K562 (cell line): ENCODE measurements around the gene CRYBG2. TPM values are rescaled to one million over a fixed set of nuclear protein-coding genes. Genes with fewer than 3 reads are reported as not detected.

Experiments
- ATAC-seq: fragments of 200-7000 bp; cut with Tn5 transposase; 3 replicates; pipeline ENCODE4 v1.9.1; 2020; ENCODE audit warnings: moderate library complexity
- BruUV-seq: library from RNA; stranded (reverse); fragments of 400-500 nt; replicated peaks from 2 replicates; lab custom pipeline; 2021; lab: Mats Ljungman, UMichigan
- CTCF ChIA-PET: fragments of 300-600 bp; formaldehyde crosslinking; extraction: SDS; loops from one replicate; lab custom pipeline; 2021; ENCODE audit warnings: low intra/inter-chr PET ratio; lab: Yijun Ruan, JAX
- POLR2A ChIA-PET: fragments of 300-600, 350-650 bp; sonication (Branson Sonifier 250); formaldehyde crosslinking; extraction: SDS; loops from one replicate; lab custom pipeline; 2021; ENCODE audit warnings: antibody characterized with exemption, inconsistent platforms; lab: Yijun Ruan, JAX
- DNase-seq, 4 experiments: peaks; one replicate each; pipeline versions ENCODE4 v3.0.0 to v3.0.0-alpha.2; 2011 to 2018; ENCODE audit warnings: low spot score in 3 of 4, mixed read lengths in 3 of 4; ENCODE audit errors: extremely low read depth in 1 of 4
- FAIRE-seq: peaks from 2 replicates; lab custom pipeline; 2011; peaks lifted over from hg19 to GRCh38; lab: Jason Lieb, UNC
- H2AFZ ChIP-seq: 2 replicates; pipeline ENCODE4 v1.6.0; 2011; ENCODE audit warnings: low read depth, low read length, control low read depth, inconsistent platforms
- H3K27ac ChIP-seq: fragments of 200-600 bp; 3 replicates; pipeline ENCODE4 v1.8.0; 2011; ENCODE audit warnings: low read depth, mild to moderate bottlenecking, control low read depth, inconsistent platforms, low read length, moderate library complexity, mixed read lengths; ENCODE audit errors: extremely low read depth
- H3K27me3 ChIP-seq, 2 experiments: fragments of 300-600 bp in 1 of 2; 2 replicates in 1 of 2; 3 replicates in 1 of 2; pipeline versions ENCODE4 v1.6.0 to v1.8.0; 2011; ENCODE audit warnings: inconsistent platforms in 2 of 2, low read length in 2 of 2, mild to moderate bottlenecking in 1 of 2, mixed read lengths in 1 of 2, moderate library complexity in 1 of 2; ENCODE audit not compliant: control insufficient read depth in 2 of 2, insufficient read depth in 2 of 2
- H3K36me3 ChIP-seq: fragments of 300-600 bp; 3 replicates; pipeline ENCODE4 v1.8.0; 2011; ENCODE audit warnings: mild to moderate bottlenecking, low read length, inconsistent platforms; ENCODE audit not compliant: control insufficient read depth, insufficient read depth
- H3K4me1 ChIP-seq, 2 experiments: fragments of 200-600 bp in 1 of 2; replicated peaks in 1 of 2; 2 replicates in 1 of 2; 3 replicates in 1 of 2; pipeline versions ENCODE4 v1.5.1 to v1.8.0; 2011; ENCODE audit warnings: inconsistent platforms in 2 of 2, low read length in 2 of 2, mild to moderate bottlenecking in 1 of 2, mixed read lengths in 1 of 2, moderate library complexity in 1 of 2; ENCODE audit not compliant: control insufficient read depth in 2 of 2, insufficient read depth in 2 of 2
- H3K4me2 ChIP-seq: 2 replicates; pipeline ENCODE4 v1.6.1; 2011; ENCODE audit warnings: low read length, control low read depth, inconsistent platforms, mixed read lengths; ENCODE audit not compliant: insufficient read depth
- H3K4me3 ChIP-seq: fragments of 200-600 bp; sonication (generic), shearing (Covaris generic); 2 replicates; pipeline ENCODE4 v1.5.1; 2016; ENCODE audit warnings: control low read depth, inconsistent platforms
- H3K79me2 ChIP-seq: fragments of 200-600 bp; 3 replicates; pipeline ENCODE4 v1.8.0; 2011; ENCODE audit warnings: low read length, inconsistent platforms; ENCODE audit not compliant: control insufficient read depth, insufficient read depth
- H3K9ac ChIP-seq, 2 experiments: 2 replicates each; pipeline versions ENCODE4 v1.6.0 to v1.6.1; 2011; ENCODE audit warnings: low read depth in 2 of 2, low read length in 2 of 2, control low read depth in 1 of 2, inconsistent platforms in 1 of 2, mild to moderate bottlenecking in 1 of 2, mixed read lengths in 1 of 2; ENCODE audit not compliant: insufficient read depth in 1 of 2
- H3K9me1 ChIP-seq: one replicate; pipeline ENCODE4 v1.6.0; 2011; ENCODE audit warnings: inconsistent platforms, mild to moderate bottlenecking, low read length, moderate library complexity; ENCODE audit not compliant: control insufficient read depth, insufficient read depth
- H3K9me3 ChIP-seq: replicated peaks from 2 replicates; pipeline ENCODE4 v1.5.1; 2011; ENCODE audit warnings: low read depth, low read length, inconsistent platforms; ENCODE audit not compliant: control insufficient read depth, insufficient read depth
- H4K20me1 ChIP-seq: replicated peaks from 2 replicates; pipeline ENCODE4 v1.6.1; 2011; ENCODE audit warnings: low read length, inconsistent platforms, mixed read lengths; ENCODE audit not compliant: control insufficient read depth, insufficient read depth
- BHLHE40 ChIP-seq: IDR thresholded peaks from 2 replicates; pipeline ENCODE4 v1.6.1; 2011; ENCODE audit warnings: low read length, improper control_type of control experiment
- CEBPB ChIP-seq: fragments of 450-650 bp; IDR thresholded peaks from 2 replicates; pipeline ENCODE4 v1.6.1; 2016; ENCODE audit warnings: missing genetic modification characterization, missing compliant biosample characterization
- FOXA3 ChIP-seq, 2 experiments: fragments of 450-650 bp in 1 of 2; sonication (generic) in 1 of 2; formaldehyde crosslinking; IDR thresholded peaks in 1 of 2; conservative IDR thresholded peaks in 1 of 2; 2 replicates each; pipeline versions ENCODE4 v1.4.0 to v1.8.0; 2020 to 2022; ENCODE audit warnings: mild to moderate bottlenecking in 2 of 2, missing genetic modification reagents in 1 of 2
- KHSRP ChIP-seq: fragments of 450-650 bp; IDR thresholded peaks from 2 replicates; pipeline ENCODE4 v1.6.1; 2017
- NBN ChIP-seq: fragments of 450-650 bp; IDR thresholded peaks from 2 replicates; pipeline ENCODE4 v1.6.1; 2016; ENCODE audit warnings: low read depth, mild to moderate bottlenecking
- PTBP1 ChIP-seq: fragments of 200-400 bp; formaldehyde crosslinking; IDR thresholded peaks from 2 replicates; pipeline ENCODE4 v1.6.1; 2017; ENCODE audit warnings: low read depth, low read length
- TCF7 ChIP-seq: sonication (generic); IDR thresholded peaks from 2 replicates; pipeline ENCODE4 v1.6.1; 2016; ENCODE audit warnings: antibody characterized with exemption, borderline replicate concordance
- XRCC5 ChIP-seq: fragments of 200-400 bp; formaldehyde crosslinking; IDR thresholded peaks from 2 replicates; pipeline ENCODE4 v1.6.1; 2017; ENCODE audit warnings: low read depth, mild to moderate bottlenecking, low read length
- ZNF695 ChIP-seq: fragments of 450-650 bp; formaldehyde crosslinking; IDR thresholded peaks from 2 replicates; pipeline ENCODE4 v1.4.0; 2020; ENCODE audit warnings: mild to moderate bottlenecking, moderate library complexity
- WGBS: fragments of 100-300 bp; shearing (Covaris generic); methylation state at CpG from one replicate; pipeline ENCODE4 v1.1.6; 2016; ENCODE audit warnings: low coverage, mixed read lengths; ENCODE audit not compliant: insufficient coverage; ENCODE audit errors: missing lambda C conversion rate; 5-methylcytosine and 5-hydroxymethylcytosine counted together
- in situ Hi-C: fragments of 300-500 bp; cut with MboI; formaldehyde crosslinking; loops from 4 replicates; pipeline ENCODE4 v1.15.0; 2018; ENCODE audit warnings: inconsistent platforms, mixed read lengths
- intact Hi-C: fragments of 100-400 bp; cut with micrococcal nuclease; formaldehyde crosslinking; loops from 2 replicates; pipeline ENCODE4 v1.14.2; 2022
- polyA plus RNA-seq, 8 experiments: library from polyadenylated mRNA; depleted of rRNA in 4 of 8; stranded (reverse) in 5 of 8; unstranded in 3 of 8; fragments of >200 nt; fragmentation: Nextera tagmentation in 2 of 8; fragmentation: Illumina TruSeq in 1 of 8; extraction: Ambion mirVana in 2 of 8; extraction: Trizol in 1 of 8; gene quantifications; 2 replicates each; pipeline versions ENCODE4 v1.2.1 to v1.2.3, GENCODE V29; 2011 to 2014; ENCODE audit warnings: inconsistent platforms in 1 of 8, missing spikeins in 1 of 8
- total RNA-seq, 7 experiments: library from RNA; depleted of rRNA in 6 of 7; stranded (reverse); fragments of >200 nt in 6 of 7; fragmentation: Illumina TruSeq in 2 of 7; extraction: Trizol in 2 of 7; gene quantifications; 2 replicates each; pipeline versions ENCODE4 v1.2.1 to v1.2.3, GENCODE V29; 2011 to 2021; ENCODE audit warnings: low replicate concordance in 1 of 7
- TF ChIP-seq, protein P1 (sequence below): fragments of 450-650 bp; IDR thresholded peaks from 2 replicates; pipeline ENCODE4 v1.6.1; 2016; ENCODE audit warnings: low read depth
- TF ChIP-seq, protein P2 (sequence below), 2 experiments: fragments of 450-650 bp; IDR thresholded peaks; 2 replicates each; pipeline ENCODE4 v1.6.1; 2016
- TF ChIP-seq, protein P3 (sequence below): fragments of 250-450 bp; sonication (Bioruptor Pico); IDR thresholded peaks from 2 replicates; pipeline ENCODE4 v1.8.0; 2022; ENCODE audit warnings: moderate library complexity, mild to moderate bottlenecking, inconsistent platforms

The CRYBG2 gene
- total and polyA plus RNA-seq, 9 of the 15 experiments (the other 6 are each of a cell fraction or from before 2014, with no cell fraction given), result 0.39 to 8.5 (median 3.7) TPM

DNA sequence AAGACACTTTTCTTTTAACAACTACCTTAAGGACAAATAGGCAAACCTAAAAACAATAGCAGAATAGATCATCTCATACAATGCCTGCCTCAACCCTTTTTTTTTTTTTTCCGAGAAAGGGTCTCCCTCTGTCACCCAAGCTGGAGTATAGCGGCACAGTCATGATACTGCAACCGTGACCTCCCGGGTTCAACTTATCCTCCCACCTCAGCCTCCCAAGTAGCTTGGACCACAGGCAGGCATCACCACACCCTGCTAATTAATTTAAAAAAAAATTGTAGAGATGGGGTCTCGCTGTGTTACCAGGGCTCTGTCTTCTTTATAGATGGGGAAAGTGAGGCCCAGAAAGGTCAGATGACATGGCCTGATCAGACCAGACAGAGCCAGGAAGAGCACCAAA, 66.1 kb downstream of the CRYBG2 start:
- ChIA-PET CTCF (interaction anchor here (4.2 kb wide), 1 partner anchor 34 kb away, joined by 29 read pairs; no protein-coding TSS in a partner anchor), POLR2A (interaction anchor here (1.0 to 2.0 kb wide), 5 partner anchors 11 to 122 kb away, joined by 3 to 10 read pairs (median 6); partner anchors contain the start of gene CD52)
- Histone ChIP-seq H3K4me1 (peaks cover 70 to 87% of the 10 kb centered on the region in 2 experiments), H3K9me3 (no peaks in the 10 kb centered on the region), H3K4me2 (peak overlapping the region; percentile 40), H3K36me3 (peaks cover 12% of the 10 kb centered on the region; the same call in 1 of the 3 replicates), H3K4me3 (no peak overlapping the region), H3K9me1 (no peaks in the 10 kb centered on the region), H3K9ac (peak overlapping the region in 1 of 2 experiments; percentile 42; a peak in 3 of 4 replicates), H3K27me3 (no peaks in the 10 kb centered on the region), H3K79me2 (no peaks in the 10 kb centered on the region), H2AFZ (no peak overlapping the region), H3K27ac (peak overlapping the region; percentile 69), H4K20me1 (no peaks in the 10 kb centered on the region)
- WGBS, result 40% methylated on average over 5 of the region's 5 CpGs
- ATAC-seq (no peak), FAIRE-seq (no peak), DNase-seq (peak in 1 of 4 experiments; percentile 14)
- intact Hi-C loops (loop anchor here (1.0 kb wide), 1 partner anchor 75 kb away; no protein-coding TSS in a partner anchor), in situ Hi-C loops (loop anchor here (5.0 kb wide), 1 partner anchor 34 kb away; no protein-coding TSS in a partner anchor)
- no TSS peak for BruUV-seq
- TF ChIP-seq, protein P1, sequence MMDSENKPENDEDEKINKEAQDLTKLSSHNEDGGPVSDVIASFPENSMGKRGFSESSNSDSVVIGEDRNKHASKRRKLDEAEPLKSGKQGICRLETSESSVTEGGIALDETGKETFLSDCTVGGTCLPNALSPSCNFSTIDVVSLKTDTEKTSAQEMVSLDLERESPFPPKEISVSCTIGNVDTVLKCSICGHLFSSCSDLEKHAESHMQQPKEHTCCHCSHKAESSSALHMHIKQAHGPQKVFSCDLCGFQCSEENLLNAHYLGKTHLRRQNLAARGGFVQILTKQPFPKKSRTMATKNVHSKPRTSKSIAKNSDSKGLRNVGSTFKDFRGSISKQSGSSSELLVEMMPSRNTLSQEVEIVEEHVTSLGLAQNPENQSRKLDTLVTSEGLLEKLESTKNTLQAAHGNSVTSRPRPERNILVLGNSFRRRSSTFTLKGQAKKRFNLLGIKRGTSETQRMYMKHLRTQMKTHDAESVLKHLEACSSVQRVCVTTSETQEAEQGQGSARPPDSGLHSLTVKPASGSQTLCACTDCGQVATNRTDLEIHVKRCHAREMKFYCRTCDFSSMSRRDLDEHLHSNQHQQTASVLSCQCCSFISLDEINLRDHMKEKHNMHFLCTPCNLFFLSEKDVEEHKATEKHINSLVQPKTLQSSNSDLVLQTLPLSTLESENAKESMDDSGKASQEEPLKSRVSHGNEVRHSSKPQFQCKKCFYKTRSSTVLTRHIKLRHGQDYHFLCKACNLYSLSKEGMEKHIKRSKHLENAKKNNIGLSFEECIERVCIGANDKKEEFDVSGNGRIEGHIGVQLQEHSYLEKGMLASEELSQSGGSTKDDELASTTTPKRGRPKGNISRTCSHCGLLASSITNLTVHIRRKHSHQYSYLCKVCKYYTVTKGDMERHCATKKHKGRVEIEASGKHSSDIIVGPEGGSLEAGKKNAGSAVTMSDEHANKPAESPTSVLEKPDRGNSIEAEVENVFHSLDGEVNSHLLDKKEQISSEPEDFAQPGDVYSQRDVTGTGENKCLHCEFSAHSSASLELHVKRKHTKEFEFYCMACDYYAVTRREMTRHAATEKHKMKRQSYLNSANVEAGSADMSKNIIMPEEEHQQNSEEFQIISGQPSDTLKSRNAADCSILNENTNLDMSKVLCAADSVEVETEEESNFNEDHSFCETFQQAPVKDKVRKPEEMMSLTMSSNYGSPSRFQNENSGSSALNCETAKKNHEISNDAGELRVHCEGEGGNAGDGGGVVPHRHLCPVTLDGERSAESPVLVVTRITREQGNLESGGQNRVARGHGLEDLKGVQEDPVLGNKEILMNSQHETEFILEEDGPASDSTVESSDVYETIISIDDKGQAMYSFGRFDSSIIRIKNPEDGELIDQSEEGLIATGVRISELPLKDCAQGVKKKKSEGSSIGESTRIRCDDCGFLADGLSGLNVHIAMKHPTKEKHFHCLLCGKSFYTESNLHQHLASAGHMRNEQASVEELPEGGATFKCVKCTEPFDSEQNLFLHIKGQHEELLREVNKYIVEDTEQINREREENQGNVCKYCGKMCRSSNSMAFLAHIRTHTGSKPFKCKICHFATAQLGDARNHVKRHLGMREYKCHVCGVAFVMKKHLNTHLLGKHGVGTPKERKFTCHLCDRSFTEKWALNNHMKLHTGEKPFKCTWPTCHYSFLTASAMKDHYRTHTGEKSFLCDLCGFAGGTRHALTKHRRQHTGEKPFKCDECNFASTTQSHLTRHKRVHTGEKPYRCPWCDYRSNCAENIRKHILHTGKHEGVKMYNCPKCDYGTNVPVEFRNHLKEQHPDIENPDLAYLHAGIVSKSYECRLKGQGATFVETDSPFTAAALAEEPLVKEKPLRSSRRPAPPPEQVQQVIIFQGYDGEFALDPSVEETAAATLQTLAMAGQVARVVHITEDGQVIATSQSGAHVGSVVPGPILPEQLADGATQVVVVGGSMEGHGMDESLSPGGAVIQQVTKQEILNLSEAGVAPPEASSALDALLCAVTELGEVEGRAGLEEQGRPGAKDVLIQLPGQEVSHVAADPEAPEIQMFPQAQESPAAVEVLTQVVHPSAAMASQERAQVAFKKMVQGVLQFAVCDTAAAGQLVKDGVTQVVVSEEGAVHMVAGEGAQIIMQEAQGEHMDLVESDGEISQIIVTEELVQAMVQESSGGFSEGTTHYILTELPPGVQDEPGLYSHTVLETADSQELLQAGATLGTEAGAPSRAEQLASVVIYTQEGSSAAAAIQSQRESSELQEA, result no peak
- TF ChIP-seq, protein P2, sequence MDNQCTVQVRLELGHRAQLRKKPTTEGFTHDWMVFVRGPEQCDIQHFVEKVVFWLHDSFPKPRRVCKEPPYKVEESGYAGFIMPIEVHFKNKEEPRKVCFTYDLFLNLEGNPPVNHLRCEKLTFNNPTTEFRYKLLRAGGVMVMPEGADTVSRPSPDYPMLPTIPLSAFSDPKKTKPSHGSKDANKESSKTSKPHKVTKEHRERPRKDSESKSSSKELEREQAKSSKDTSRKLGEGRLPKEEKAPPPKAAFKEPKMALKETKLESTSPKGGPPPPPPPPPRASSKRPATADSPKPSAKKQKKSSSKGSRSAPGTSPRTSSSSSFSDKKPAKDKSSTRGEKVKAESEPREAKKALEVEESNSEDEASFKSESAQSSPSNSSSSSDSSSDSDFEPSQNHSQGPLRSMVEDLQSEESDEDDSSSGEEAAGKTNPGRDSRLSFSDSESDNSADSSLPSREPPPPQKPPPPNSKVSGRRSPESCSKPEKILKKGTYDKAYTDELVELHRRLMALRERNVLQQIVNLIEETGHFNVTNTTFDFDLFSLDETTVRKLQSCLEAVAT (IDR thresholded peaks at IDR 0.05), result no peak
- no peak for TF ChIP-seq ZNF695
- no peak for TF ChIP-seq BHLHE40
- no peak for TF ChIP-seq FOXA3 (CRISPR knock-in tag; conservative IDR thresholded peaks at IDR 0.05 in 1 of 2, IDR thresholded peaks at IDR 0.05 in 1 of 2)
- no peak for TF ChIP-seq KHSRP
- TF ChIP-seq PTBP1, result no peak
- TF ChIP-seq, protein P3, sequence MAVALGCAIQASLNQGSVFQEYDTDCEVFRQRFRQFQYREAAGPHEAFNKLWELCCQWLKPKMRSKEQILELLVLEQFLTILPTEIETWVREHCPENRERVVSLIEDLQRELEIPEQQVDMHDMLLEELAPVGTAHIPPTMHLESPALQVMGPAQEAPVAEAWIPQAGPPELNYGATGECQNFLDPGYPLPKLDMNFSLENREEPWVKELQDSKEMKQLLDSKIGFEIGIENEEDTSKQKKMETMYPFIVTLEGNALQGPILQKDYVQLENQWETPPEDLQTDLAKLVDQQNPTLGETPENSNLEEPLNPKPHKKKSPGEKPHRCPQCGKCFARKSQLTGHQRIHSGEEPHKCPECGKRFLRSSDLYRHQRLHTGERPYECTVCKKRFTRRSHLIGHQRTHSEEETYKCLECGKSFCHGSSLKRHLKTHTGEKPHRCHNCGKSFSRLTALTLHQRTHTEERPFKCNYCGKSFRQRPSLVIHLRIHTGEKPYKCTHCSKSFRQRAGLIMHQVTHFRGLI, result no peak
- no peak for TF ChIP-seq XRCC5
- no peak for TF ChIP-seq CEBPB (tag)
- no peak for TF ChIP-seq NBN
- TF ChIP-seq TCF7, result no peak
